Hepatocyte (in vitro differentiated cells): ENCODE measurements around the gene PLPP4.

Experiments
- CTCF ChIP-seq: fragments of 200-600 bp; sonication (generic); IDR thresholded peaks from 2 replicates; pipeline ENCODE4 v1.5.1; 2016; ENCODE audit warnings: antibody characterized with exemption, mild to moderate bottlenecking; ENCODE audit not compliant: poor library complexity
- EZH2 ChIP-seq: fragments of 200-600 bp; sonication (generic); IDR thresholded peaks from 2 replicates; pipeline ENCODE4 v1.6.1; 2016; ENCODE audit warnings: antibody characterized with exemption, mild to moderate bottlenecking, borderline replicate concordance

- TF ChIP-seq CTCF = no peak
- no peak for TF ChIP-seq EZH2
Observed at GRCh38 chr10:120453886-120454285, 3.1 kb upstream of the PLPP4 start.
